IMR-90 (cell line): ENCODE measurements around the gene MGST2. TPM values are rescaled to one million over a fixed set of nuclear protein-coding genes. Genes with fewer than 3 reads are reported as not detected.

Experiments used
- ATAC-seq: fragments of 200-7000 bp; cut with Tn5 transposase; 2 replicates; pipeline ENCODE4 v1.9.1; 2020; ENCODE audit warnings: low read depth, mild to moderate bottlenecking, moderate library complexity
- BruUV-seq: library from RNA; stranded (reverse); fragments of 400-500 nt; replicated peaks from 2 replicates; lab custom pipeline; 2021; lab: Mats Ljungman, UMichigan
- CTCF ChIA-PET: fragments of 300-600 bp; formaldehyde crosslinking; extraction: SDS; loops from one replicate; lab custom pipeline; 2021; ENCODE audit warnings: antibody characterized with exemption; lab: Yijun Ruan, JAX
- POLR2A ChIA-PET: fragments of 300-600 bp; sonication (Branson Sonifier 250); formaldehyde crosslinking; loops from one replicate; lab custom pipeline; 2022; ENCODE audit warnings: antibody characterized with exemption; ENCODE audit not compliant: unreplicated experiment; lab: Charles Lee
- DNase-seq: peaks from one replicate; pipeline ENCODE4 v3.0.0; 2013
- H2AFZ ChIP-seq: replicated peaks from 2 replicates; pipeline ENCODE3; 2013; ENCODE audit warnings: low read length, mild to moderate bottlenecking; ENCODE audit not compliant: poor library complexity
- H2AK5ac ChIP-seq: 2 replicates; pipeline ENCODE4 v1.6.1; 2013; ENCODE audit warnings: low read depth, low read length, inconsistent platforms
- H2AK9ac ChIP-seq: replicated peaks from 2 replicates; pipeline ENCODE3; 2013; ENCODE audit warnings: mild to moderate bottlenecking, low read depth, low read length, moderate library complexity; ENCODE audit not compliant: poor library complexity
- H2BK120ac ChIP-seq: 2 replicates; pipeline ENCODE4 v1.6.1; 2013; ENCODE audit warnings: low read depth, low read length, inconsistent platforms
- H2BK15ac ChIP-seq: 3 replicates; pipeline ENCODE4 v1.6.1; 2013; ENCODE audit warnings: low read depth, low read length, inconsistent platforms
- H2BK20ac ChIP-seq: 2 replicates; pipeline ENCODE4 v1.6.1; 2013; ENCODE audit warnings: low read depth, mild to moderate bottlenecking, inconsistent platforms, low read length, moderate library complexity
- H2BK5ac ChIP-seq: 2 replicates; pipeline ENCODE4 v1.6.1; 2013; ENCODE audit warnings: mild to moderate bottlenecking, low read depth, low read length, inconsistent platforms; ENCODE audit not compliant: poor library complexity, severe bottlenecking
- H3K14ac ChIP-seq: replicated peaks from 2 replicates; pipeline ENCODE4 v1.6.1; 2013; ENCODE audit warnings: low read depth, low read length, inconsistent platforms
- H3K18ac ChIP-seq: 2 replicates; pipeline ENCODE4 v1.6.1; 2013; ENCODE audit warnings: low read depth, low read length, control low read depth
- H3K23ac ChIP-seq: 2 replicates; pipeline ENCODE4 v1.6.1; 2013; ENCODE audit warnings: low read depth, low read length, inconsistent platforms
- H3K27ac ChIP-seq: 2 replicates; pipeline ENCODE4 v1.5.1; 2013; ENCODE audit warnings: mild to moderate bottlenecking, control low read depth, low read length; ENCODE audit not compliant: insufficient read depth
- H3K27me3 ChIP-seq: 2 replicates; pipeline ENCODE4 v1.6.1; 2013; ENCODE audit warnings: low read length; ENCODE audit not compliant: control insufficient read depth, insufficient read depth
- H3K36me3 ChIP-seq: 2 replicates; pipeline ENCODE4 v1.6.1; 2013; ENCODE audit warnings: low read length, mixed read lengths; ENCODE audit not compliant: control insufficient read depth, insufficient read depth
- H3K4ac ChIP-seq: 2 replicates; pipeline ENCODE4 v1.6.1; 2013; ENCODE audit warnings: low read depth, low read length, inconsistent platforms
- H3K4me1 ChIP-seq: 2 replicates; pipeline ENCODE4 v1.6.1; 2013; ENCODE audit warnings: low read length, mixed read lengths; ENCODE audit not compliant: control insufficient read depth, insufficient read depth
- H3K4me2 ChIP-seq: 2 replicates; pipeline ENCODE4 v1.6.1; 2013; ENCODE audit warnings: low read depth, mild to moderate bottlenecking, control low read depth, low read length, moderate library complexity
- H3K4me3 ChIP-seq: 2 replicates; pipeline ENCODE4 v1.5.1; 2013; ENCODE audit warnings: low read depth, mild to moderate bottlenecking, control low read depth, low read length, moderate library complexity; ENCODE audit not compliant: insufficient read depth
- H3K56ac ChIP-seq: 2 replicates; pipeline ENCODE4 v1.6.1; 2013; ENCODE audit warnings: low read length, inconsistent platforms; ENCODE audit not compliant: insufficient read depth; ENCODE audit errors: extremely low read depth
- H3K79me1 ChIP-seq, 2 experiments: 2 replicates each; pipeline ENCODE4 v1.6.1; 2013; ENCODE audit warnings: low read length in 2 of 2, inconsistent platforms in 1 of 2, low read depth in 1 of 2
- H3K9ac ChIP-seq: 2 replicates; pipeline ENCODE4 v1.6.1; 2013; ENCODE audit warnings: low read depth, low read length, control low read depth
- H3K9me1 ChIP-seq: 2 replicates; pipeline ENCODE4 v1.6.1; 2013; ENCODE audit warnings: low read length, inconsistent platforms; ENCODE audit not compliant: insufficient read depth
- H3K9me3 ChIP-seq: 2 replicates; pipeline ENCODE4 v1.6.1; 2013; ENCODE audit warnings: low read length; ENCODE audit not compliant: control insufficient read depth, insufficient read depth
- H4K20me1 ChIP-seq: 2 replicates; pipeline ENCODE4 v1.6.1; 2013; ENCODE audit warnings: low read length, inconsistent platforms; ENCODE audit not compliant: insufficient read depth
- H4K5ac ChIP-seq: 2 replicates; pipeline ENCODE4 v1.6.1; 2013; ENCODE audit warnings: mild to moderate bottlenecking, low read depth, low read length, control low read depth
- H4K8ac ChIP-seq, 2 experiments: 2 replicates each; pipeline ENCODE4 v1.6.1; 2013; ENCODE audit warnings: low read depth in 2 of 2, low read length in 2 of 2, control low read depth in 1 of 2, inconsistent platforms in 1 of 2
- H4K91ac ChIP-seq: 2 replicates; pipeline ENCODE4 v1.6.1; 2013; ENCODE audit warnings: low read depth, low read length, inconsistent platforms; ENCODE audit not compliant: insufficient read depth
- CEBPB ChIP-seq: IDR thresholded peaks from 2 replicates; pipeline ENCODE4 v1.6.1; 2012; ENCODE audit warnings: low read depth, low read length, improper control_type of control experiment
- CHD1 ChIP-seq: IDR thresholded peaks from 2 replicates; pipeline ENCODE4 v1.6.1; 2012; ENCODE audit warnings: low read depth, low read length, improper control_type of control experiment
- MAZ ChIP-seq: IDR thresholded peaks from 2 replicates; pipeline ENCODE4 v1.6.1; 2012; ENCODE audit warnings: low read depth, mild to moderate bottlenecking, low read length, improper control_type of control experiment, moderate library complexity, borderline replicate concordance
- RAD21 ChIP-seq: IDR thresholded peaks from 2 replicates; pipeline ENCODE4 v1.6.1; 2012; ENCODE audit warnings: low read length, improper control_type of control experiment
- RCOR1 ChIP-seq: IDR thresholded peaks from 2 replicates; pipeline ENCODE4 v1.6.1; 2012; ENCODE audit warnings: mild to moderate bottlenecking, low read length, improper control_type of control experiment; ENCODE audit not compliant: insufficient replicate concordance
- RFX5 ChIP-seq: IDR thresholded peaks from 2 replicates; pipeline ENCODE4 v1.8.0; 2012; ENCODE audit warnings: low read depth, mild to moderate bottlenecking, low read length, moderate library complexity
- WGBS, 2 experiments: methylation state at CpG; one replicate each; pipeline versions ENCODE4 v1.1.5 to v1.1.7; 2013; ENCODE audit warnings: missing lambda C conversion rate in 2 of 2; ENCODE audit not compliant: insufficient read length in 1 of 2; ENCODE audit errors: extremely low coverage in 2 of 2; 5-methylcytosine and 5-hydroxymethylcytosine counted together
- dilution Hi-C: fragments of 300-500 bp; cut with HindIII; formaldehyde crosslinking; loops from one replicate; pipeline ENCODE4 v1.14.3; 2018; ENCODE audit warnings: low sequenced_read_pairs; ENCODE audit not compliant: unreplicated experiment
- in situ Hi-C: fragments of 300-500 bp; cut with MboI; formaldehyde crosslinking; loops from 3 replicates; pipeline ENCODE4 v1.14.3; 2019; ENCODE audit warnings: low sequenced_read_pairs, inconsistent platforms, mixed read lengths
- intact Hi-C: fragments of 100-400 bp; cut with micrococcal nuclease; formaldehyde crosslinking; loops from 2 replicates; pipeline ENCODE4 v1.10.0; 2022
- polyA plus RNA-seq, 3 experiments: library from polyadenylated mRNA; depleted of rRNA; stranded (reverse); fragments of >200 nt; gene quantifications; 2 replicates each; pipeline ENCODE4 v1.2.3, GENCODE V29; 2012; ENCODE audit warnings: low replicate concordance in 1 of 3
- total RNA-seq: library from RNA; depleted of rRNA; stranded (reverse); fragments of >200 nt; gene quantifications from 2 replicates; pipeline ENCODE4 v1.2.3, GENCODE V29; 2012
- TF ChIP-seq, protein P1 (sequence below): fragments of 150-350 bp; IDR thresholded peaks from 2 replicates; pipeline ENCODE4 v1.6.1; 2016; ENCODE audit warnings: low read depth, mild to moderate bottlenecking, low read length, moderate library complexity, borderline replicate concordance
- TF ChIP-seq, protein P2 (sequence below): conservative IDR thresholded peaks from 2 replicates; pipeline ENCODE4 v1.5.1; 2012; ENCODE audit warnings: mild to moderate bottlenecking, low read depth, low read length, improper control_type of control experiment

Gene MGST2
- total and polyA plus RNA-seq, 2 of the 4 experiments (the other 2 are of a cell fraction) = 4.8 to 10.5 TPM

DNA sequence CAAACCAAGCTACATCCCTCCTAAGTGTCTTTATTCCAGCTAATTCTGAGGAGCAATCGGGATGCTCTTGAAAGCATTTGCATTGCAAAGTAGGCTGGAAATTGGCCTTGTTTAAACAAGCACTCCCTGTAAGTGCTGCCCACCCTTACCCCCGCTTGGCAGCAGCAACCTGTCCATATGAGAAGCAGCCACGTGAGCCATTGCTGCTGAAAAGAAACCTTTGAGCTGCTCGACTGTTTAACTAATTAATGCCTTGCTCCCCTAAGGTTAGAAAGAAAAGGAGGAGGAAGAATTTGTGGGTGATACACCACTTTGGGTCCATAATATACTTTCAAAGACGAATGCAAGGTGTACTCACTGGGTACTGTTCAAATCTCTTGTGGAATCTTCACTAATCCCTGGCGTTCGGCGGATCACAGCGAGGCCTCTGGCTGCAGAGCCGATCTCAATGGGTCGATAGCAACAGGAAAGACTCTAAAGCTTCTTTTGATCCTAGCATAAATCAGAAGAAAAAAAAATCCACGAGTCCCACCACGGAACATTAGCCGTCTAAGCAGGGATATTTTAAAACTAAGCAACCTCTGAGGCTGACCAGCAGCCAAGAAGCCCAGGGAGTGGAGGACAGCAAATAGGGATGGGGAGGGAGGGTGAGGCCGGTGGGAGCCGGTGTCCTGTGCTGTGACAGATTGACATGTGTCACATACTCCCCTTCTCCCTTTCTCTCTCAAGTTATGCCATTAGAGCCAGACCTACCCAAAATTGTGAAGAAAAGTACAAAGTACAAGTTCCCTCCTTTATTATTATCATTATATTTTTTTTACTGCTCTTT is 37.2 kb upstream of the MGST2 start:
- Histone ChIP-seq H2AK9ac (no peak overlapping the region), H3K27ac (no peak overlapping the region), H2BK20ac (no peak overlapping the region), H3K18ac (no peak overlapping the region), H3K56ac (no peak overlapping the region), H4K8ac (no peak overlapping the region), H2AFZ (no peak overlapping the region), H3K23ac (no peak overlapping the region), H3K9me3 (no peaks in the 10 kb centered on the region), H3K14ac (no peak overlapping the region), H3K27me3 (peaks cover 53% of the 10 kb centered on the region), H4K20me1 (no peaks in the 10 kb centered on the region), H2AK5ac (no peak overlapping the region), H2BK15ac (no peak overlapping the region), H3K4me2 (no peak overlapping the region), H3K4me3 (no peak overlapping the region), H3K9ac (no peak overlapping the region), H4K91ac (no peak overlapping the region), H2BK120ac (no peak overlapping the region), H3K4me1 (no peaks in the 10 kb centered on the region), H4K5ac (no peak overlapping the region), H3K79me1 (no peaks in the 10 kb centered on the region), H3K36me3 (no peaks in the 10 kb centered on the region), H3K4ac (no peak overlapping the region), H3K9me1 (no peaks in the 10 kb centered on the region), H2BK5ac (no peak overlapping the region)
- POLR2A ChIA-PET = no interaction called here
- dilution Hi-C loops (no loop called here), in situ Hi-C loops (no loop called here), intact Hi-C loops (no loop called here)
- BruUV-seq = no TSS peak
- TF ChIP-seq CEBPB (no peak), RCOR1 (no peak), RAD21 (no peak), CHD1 (no peak), MAZ (no peak), RFX5 (no peak)
- TF ChIP-seq, protein P1, sequence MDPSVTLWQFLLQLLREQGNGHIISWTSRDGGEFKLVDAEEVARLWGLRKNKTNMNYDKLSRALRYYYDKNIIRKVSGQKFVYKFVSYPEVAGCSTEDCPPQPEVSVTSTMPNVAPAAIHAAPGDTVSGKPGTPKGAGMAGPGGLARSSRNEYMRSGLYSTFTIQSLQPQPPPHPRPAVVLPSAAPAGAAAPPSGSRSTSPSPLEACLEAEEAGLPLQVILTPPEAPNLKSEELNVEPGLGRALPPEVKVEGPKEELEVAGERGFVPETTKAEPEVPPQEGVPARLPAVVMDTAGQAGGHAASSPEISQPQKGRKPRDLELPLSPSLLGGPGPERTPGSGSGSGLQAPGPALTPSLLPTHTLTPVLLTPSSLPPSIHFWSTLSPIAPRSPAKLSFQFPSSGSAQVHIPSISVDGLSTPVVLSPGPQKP = no peak
- TF ChIP-seq, protein P2, sequence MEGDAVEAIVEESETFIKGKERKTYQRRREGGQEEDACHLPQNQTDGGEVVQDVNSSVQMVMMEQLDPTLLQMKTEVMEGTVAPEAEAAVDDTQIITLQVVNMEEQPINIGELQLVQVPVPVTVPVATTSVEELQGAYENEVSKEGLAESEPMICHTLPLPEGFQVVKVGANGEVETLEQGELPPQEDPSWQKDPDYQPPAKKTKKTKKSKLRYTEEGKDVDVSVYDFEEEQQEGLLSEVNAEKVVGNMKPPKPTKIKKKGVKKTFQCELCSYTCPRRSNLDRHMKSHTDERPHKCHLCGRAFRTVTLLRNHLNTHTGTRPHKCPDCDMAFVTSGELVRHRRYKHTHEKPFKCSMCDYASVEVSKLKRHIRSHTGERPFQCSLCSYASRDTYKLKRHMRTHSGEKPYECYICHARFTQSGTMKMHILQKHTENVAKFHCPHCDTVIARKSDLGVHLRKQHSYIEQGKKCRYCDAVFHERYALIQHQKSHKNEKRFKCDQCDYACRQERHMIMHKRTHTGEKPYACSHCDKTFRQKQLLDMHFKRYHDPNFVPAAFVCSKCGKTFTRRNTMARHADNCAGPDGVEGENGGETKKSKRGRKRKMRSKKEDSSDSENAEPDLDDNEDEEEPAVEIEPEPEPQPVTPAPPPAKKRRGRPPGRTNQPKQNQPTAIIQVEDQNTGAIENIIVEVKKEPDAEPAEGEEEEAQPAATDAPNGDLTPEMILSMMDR = no peak
- CTCF ChIA-PET = no interaction called here
- ATAC-seq (no peak), DNase-seq (no peak)
- 55% methylated on average over 4 of the region's 16 CpGs; no CpG with 5 or more reads in 1 of the 2 experiments for WGBS, 2 experiments
